GM18517 (cell line): ENCODE data around the gene CD79B.
"Not testable (repeated sequence)": the region's sequence is repeated elsewhere in the genome, so short reads cannot be mapped to it uniquely, and the experiment has no call there.

ENCODE experiments used
- ATAC-seq: cut with Tn5 transposase; IDR thresholded peaks from one replicate; pipeline ENCODE4 v1.9.1; 2021; ENCODE audit warnings: mild to moderate bottlenecking, moderate library complexity; ENCODE audit not compliant: unreplicated experiment

The CD79B gene

DNA sequence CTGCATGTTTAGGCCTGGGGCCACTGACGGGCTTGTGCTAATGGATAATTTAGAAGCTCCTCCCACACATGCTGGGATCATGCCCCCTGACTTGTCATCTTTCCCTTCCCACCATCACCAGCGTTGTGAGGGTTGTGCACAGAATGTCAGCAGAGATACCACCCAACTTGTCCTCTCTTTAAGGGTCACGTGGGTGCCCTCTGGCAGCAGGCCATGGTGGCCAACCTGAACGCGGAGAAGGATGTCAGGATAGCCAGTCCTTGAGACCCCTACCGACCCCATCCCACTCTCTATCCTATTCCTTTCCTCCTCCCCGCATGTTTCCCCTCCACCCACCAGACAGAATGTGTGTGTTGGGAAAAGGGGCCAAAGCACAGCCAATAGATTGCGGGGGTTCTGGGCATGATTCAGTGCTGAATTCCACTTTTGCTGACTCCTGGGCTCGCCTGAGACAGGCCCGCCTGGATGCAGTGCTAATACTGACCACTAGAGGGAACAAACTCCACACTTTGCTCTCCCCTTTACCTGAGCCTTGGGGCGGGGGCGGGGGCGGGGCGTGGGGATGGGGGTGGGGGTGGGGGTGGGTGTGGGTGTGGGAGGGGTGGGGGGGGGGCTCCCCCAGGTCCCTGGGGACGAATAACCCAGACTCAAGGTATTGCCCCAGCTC, 50.1 kb downstream of the CD79B start, which contains the start of gene GH2:
GH2 (minus strand) TSS at position 10 of the 667 bp plus-strand sequence. CDS start 143 bp downstream, outside the sequence.
- no peak for ATAC-seq

DNA sequence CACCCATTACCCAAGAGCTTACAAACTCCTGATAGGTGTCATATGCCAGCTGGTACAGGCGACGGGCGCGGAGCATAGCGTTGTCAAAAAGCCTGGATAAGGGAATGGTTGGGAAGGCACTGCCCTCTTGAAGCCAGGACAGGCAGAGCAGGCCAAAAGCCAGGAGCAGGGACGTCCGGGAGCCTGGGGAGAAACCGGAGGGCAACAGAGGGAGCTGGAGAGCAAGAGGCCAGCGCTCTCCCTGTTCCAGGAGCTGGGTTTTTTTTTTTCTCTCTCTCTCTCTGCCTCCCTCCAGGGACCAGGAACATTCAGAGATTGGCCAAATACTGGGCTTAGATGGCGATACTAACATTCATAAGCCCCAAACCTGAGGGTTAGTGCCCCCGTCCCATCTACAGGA, 50.8 kb downstream of the CD79B start:
- not testable (repeated sequence) for ATAC-seq

DNA sequence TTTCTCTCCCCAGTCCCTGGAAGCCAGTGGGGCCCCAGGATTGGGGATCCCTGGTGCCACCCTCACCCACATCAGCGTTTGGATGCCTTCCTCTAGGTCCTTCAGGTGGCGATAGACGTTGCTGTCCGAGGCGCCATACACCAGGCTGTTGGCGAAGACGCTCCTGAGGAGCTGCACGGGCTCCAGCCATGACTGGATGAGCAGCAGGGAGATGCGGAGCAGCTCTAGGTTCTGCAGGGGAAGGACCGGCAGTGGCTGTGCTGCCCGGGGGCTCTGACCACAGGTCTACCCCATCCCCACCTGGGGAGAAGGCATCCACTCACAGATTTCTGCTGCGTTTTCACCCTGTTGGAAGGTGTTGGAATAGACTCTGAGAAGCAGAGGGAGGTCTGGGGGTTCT, 51.4 kb downstream of the CD79B start:
- ATAC-seq: no peak
